GM21528 (cell line): ENCODE results near the gene TIAM1.

Experiments
- ATAC-seq: cut with Tn5 transposase; IDR thresholded peaks from one replicate; pipeline ENCODE4 v1.9.1; 2021; ENCODE audit warnings: mild to moderate bottlenecking, moderate library complexity; ENCODE audit not compliant: unreplicated experiment, low FRiP score

Gene TIAM1

DNA sequence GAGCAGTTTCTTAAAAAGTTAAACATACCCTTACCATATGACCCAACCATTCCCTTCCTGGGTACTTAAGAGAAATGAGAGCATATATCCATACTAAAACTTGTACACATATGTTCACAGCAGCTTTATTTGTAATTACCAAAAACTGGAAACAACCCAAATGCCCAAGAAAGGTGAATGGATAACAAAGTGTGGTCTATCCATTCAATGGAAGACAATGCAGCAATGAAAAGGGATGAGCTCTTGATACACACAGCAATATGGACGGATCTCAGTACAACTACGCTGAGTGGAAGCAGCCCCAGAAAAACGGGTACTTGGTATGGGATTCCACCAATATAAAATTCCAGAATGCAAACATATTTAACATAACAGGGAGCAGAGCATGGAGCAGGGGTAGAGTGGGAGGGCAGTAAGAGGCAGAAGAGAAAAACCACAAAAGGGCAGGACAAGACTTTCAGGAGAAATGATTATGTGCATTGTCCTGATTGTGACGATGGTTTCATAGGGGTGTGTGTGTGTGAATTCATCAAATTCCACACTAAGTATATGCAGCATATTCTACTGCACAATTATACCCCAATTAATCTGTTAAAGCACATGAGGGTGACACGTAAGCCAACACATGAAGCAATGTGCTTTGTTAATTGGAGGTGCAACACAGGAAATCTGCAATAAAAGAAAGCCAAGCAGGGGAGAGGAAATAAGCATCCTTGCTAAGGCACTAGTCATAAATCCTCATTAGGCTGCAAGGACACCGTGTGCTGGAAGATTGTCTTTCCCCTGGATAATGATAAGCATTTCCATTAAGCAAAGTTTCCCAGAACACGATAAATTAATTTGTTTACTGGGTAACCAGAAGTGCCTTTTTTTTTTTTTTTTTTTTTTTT lies 192.7 kb downstream of the TIAM1 start:
- ATAC-seq = no peak

DNA sequence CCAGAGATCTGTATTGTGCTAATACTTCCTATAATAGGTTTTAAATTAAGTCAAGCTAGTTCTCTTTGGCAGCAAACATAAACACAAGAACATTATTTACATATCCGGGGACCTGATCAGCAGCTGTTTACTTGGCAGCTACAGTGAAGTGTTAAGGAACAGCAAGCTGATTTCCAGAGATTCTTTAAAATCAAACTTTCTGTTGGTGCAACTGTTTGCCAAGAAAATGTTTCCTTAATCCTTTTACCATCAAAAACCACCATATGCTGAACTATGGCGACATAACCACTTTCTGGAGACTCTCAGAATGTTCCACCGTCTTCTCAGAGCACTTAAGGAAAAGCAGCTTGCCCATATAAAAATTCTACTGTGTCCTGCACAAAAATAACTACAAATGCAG lies 198.8 kb downstream of the TIAM1 start:
- ATAC-seq = no peak

DNA sequence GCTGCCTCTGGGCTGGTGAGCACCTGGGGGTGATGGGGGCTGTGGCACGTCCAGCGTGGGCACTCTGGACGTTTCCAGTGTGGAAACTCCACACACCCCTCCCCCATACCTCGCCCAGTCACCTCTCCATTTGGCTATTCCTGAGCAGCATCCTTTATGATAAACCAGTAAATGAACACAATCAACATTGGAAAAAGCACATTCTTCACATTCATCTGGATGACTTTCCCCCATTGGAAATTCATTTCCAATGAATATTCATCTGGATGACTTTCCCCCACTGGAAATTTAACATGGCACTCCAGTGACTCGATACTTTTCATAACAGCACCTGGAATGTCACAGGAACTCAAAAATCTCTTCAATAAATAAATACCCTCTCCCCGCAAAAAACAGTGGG lies 201.0 kb downstream of the TIAM1 start:
- no peak for ATAC-seq

DNA sequence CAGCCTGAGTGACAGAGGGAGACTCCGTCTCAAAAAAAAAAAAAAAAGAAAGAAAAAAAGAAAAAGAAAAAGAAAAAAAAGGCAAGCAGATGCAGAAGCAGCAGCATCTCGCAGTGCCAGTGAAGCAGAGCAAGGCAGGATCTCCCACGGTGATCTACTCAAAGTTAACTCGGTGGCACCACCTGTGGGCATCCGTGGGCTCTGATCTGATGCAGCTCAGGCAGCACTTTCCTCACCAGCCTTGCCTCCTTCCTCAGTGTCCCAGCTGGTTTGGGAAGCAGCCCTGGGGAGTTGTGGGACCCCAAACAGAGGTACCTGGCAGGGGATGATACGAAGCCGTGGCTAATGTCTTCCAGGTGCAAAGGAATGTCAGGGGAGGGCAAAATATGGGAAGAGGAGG lies 201.5 kb downstream of the TIAM1 start:
- no peak for ATAC-seq

DNA sequence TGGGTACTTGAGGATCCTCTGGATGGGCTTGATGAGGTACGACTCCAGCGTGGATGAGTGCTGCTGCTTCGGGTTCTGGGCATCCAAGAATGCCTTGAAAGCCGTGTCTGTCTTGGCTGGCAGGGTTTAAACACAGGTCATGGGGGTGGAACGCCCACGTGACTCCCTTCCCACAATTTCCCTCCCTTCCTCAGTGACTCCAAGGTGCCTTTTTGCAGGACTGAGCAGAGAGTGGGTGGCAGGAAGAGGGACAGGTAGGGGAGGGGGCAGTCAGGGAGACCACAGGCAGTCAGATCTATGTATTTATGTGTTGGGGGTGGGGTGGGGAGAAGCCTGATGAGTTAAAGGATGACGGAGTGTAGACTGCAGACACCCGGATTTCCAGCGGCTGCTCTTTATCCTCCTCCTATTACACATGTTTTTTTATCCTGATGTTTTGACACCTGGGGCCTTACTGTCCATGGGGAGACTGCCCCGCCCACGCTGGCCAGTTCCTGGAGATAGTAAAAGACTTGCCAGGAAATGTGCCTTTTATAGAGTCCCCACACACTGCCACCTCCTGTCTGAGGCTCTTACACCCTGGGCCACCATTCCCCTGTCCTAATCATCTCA lies 202.6 kb downstream of the TIAM1 start:
- ATAC-seq = no peak

DNA sequence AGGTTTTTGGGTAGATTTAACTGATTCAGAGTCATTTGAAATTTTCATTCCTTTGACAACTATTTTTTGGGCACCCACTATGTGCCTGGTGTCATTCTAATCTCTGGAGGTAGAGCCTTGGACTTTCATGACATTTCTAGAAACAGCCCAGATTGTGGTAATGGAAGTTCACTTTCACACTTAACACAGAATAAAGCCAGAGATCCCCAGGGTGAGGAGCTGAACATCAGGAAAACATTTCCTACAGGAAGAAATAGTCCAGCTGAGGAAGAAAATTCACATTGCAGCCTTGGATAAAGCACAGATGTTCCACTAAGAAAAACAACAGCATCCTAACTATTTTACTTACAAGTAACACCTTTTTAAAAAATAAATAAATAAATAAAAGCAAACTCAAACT lies 203.4 kb downstream of the TIAM1 start:
- ATAC-seq = no peak

DNA sequence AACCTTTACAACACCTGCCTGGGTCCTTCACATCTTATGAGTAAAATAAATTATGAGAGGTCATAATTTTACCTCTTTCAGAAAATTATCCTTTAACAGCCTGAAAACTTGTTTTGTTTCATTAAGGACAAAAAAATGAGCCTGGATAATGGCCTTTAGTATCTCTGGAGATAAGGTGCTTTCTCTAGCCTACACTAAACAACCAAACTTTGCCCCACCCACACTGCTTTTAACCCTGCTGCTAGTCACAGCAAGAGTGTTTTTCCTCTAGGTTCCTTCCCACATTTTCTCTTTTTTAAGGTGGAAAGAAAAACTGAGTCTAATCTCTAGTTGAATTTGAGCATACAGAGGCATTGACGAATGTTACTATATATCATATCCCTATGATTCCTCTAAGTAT lies 204.0 kb downstream of the TIAM1 start:
- no peak for ATAC-seq

DNA sequence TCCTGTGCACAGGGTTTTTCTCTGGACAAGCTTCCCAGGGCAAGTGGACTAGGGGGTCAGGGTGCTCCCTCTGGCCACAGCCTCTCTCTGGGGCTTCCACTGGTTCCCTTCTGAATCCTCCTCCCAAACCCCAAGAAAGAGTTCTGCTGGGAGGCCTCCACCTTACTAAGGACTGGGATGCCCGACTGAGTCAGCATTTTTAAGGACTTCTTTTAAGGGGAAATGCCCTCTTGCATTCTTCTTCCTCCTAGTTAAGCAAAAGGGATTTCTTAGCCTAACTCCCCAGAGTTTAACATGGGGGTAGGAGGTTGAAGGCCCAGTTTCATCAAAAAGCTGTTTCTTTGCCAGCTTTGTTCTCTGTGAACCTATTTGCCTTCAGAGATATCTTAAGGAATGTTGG lies 206.1 kb downstream of the TIAM1 start:
- no peak for ATAC-seq

DNA sequence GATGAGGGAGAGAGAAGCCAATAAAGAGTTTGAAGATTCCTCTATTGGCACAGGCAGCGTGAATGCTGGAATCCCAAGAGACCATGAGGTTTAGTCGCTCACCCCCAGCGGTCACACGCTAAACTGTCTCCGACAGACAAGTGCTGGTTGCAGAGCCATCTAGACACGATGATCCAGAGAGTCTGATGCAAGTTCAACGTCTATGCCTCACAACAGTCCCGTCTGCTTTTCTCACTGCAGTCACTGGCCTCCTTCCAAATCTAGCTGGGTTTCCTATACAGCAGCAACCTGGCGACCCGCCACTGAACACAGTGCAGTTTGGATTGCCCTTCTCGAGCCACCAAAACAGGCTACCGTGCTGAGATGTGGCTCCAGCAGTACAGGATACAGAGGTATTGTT lies 207.2 kb downstream of the TIAM1 start:
- peak; percentile 51 for ATAC-seq

DNA sequence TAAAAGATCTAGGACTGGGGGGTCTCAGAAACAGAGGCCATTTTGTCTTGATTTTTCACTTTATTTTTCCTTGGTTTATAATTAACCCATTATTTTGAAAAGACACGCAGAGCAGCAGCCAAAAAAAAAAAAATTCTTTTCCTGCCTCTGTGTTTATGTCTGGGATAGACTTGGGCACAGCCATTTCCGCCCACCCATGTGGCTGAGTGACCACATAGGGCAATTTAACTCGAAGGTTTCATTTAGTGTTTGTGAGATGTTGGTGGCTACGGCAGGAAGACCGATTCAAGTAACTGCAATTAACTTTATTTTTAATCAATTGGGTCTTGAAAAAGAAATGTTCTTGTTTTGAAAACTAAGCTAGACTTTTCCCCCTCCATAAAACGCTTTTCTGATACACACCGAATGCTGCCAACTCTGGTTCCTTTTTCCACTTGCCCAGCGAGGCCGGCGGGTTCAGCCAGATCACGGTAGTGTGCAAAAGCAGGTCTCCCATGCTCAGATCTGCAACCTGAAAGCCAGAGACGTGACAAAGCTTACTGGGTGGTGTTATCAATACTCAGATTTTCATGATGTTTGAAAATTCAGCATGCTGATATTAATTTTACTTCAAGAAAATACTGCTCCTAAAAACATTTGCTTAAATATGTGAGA lies 208.4 kb downstream of the TIAM1 start:
- no peak for ATAC-seq

DNA sequence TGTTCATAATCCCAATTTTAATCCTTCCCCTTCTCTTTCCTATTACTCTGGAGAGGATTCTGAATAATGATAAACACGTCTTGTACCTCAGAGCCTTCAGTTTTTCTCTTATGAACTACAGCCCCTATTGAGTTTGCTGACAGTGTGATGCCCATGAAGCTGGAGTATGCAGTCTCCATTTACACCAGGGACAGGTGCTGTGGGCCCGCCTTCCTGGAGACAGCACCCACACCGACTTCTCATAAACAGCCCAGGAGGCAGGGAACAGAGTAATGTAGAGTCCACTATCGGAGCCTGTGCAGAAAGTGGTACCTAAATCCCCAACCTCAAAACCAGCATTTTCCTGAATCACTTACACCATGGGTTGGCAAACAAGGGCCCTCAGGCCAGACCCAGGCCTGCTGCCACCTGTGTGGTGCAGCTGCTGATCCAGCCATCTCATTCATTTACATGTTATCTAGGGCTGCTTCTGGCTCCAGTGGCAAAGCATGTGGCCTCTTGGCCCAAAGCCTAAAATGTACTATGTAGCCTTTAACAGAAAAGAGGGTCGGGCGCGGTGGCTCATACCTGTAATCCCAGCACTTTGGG lies 210.7 kb downstream of the TIAM1 start:
- ATAC-seq = peak; percentile 10

DNA sequence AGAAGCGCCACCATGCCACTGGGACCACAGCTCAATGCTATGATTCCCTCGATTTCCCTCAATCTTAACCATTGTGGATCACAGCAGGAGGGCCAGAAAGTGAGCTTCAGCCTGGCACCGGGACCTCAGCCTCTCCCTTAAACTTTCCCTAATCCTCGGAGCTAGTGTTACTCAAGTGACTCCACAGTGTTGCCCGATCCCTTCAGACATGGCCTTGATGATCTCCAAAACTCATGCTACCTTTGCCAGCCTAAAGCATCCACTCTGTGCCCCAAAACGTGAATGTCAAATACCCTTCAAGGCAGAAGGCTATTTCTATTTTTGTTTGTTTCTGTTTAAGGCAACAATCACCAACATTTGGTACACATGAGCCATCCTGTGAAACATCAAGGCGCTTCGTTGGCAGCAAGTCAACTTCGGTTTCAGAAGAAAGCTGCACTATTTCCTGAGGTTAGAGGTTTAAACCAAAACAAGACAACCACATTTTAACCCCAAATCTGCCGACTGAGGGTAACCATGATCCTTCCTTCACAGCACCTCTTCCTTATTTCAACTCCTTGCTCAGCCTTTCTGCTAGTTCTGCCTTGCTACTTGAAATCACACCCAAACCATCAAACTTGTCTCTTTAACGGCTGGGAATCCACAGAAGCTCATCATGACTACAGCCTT lies 211.4 kb downstream of the TIAM1 start:
- ATAC-seq = peak; percentile 69

DNA sequence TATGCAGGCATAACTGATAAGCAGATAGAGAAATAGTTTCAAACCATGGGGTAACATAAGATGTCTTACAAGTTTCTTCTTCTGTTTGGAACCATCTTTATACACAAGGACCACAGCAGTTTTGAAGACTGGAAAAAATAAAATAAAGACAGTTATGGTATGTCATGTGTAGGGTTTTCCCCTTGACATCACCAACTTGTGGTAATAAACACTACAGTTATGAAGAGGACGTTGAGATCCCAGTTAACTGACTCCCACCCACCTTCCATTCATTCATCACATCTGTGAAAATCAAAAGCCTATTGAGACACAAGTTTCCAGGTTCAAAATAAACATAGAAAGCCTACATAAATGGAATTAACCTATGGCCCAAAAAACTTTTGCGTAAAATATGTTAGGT lies 213.2 kb downstream of the TIAM1 start:
- no peak for ATAC-seq

DNA sequence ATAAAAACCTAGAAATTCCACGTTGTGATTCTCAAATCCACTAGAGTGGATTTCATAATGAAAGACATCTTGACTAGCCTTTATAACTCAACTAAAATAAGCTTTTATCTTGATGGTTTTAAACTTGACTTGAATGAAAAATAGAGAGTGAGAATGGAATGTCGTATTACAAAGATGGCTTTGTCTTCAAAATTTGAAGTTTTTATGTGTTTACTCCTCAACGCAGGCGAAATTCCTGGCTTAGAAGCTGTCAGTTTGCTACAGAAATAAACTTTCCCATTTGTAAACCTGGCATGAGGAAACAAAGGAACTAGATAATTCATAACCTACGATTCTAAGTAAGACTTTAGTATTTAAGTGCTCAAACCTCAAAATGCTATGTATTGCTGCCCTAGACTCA lies 215.8 kb downstream of the TIAM1 start:
- no peak for ATAC-seq

DNA sequence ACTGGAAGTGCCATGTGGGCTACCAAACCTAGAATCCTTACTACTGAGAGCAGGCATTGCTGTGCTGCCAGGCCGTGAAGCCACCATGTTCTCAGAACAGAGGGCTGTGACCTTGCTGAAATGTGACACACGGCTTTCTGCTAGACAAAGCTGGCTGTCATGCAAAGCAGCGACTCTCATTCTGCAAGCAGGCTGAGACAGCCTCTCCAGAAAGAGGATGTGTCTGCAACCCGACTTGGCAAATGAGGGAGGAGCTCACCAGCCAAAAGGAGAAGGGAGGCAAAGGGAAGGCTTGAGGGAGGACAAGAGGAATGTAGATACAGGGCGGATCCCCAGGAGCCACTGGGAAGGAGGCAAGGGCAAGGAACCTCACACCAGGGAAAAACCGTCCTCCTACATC lies 220.1 kb downstream of the TIAM1 start:
- no peak for ATAC-seq

DNA sequence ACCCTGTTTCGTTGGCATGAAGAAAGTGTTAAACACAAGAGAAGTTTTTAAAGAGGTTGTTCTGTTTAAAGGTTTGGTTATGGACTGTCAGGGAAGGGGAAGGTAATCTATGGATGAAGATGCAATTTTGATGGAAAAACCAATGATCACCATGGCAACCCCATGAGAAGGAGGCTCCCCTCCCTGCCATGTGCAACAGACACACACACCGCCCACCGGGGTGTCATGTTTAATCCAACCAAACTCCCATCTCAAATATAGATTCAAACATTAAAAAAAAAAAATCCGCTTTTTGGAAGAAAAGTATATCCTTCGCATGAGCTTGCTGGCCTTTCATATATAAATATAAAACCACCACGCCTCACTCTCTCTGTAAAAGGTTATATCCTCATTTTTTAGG lies 224.9 kb downstream of the TIAM1 start:
- no peak for ATAC-seq

DNA sequence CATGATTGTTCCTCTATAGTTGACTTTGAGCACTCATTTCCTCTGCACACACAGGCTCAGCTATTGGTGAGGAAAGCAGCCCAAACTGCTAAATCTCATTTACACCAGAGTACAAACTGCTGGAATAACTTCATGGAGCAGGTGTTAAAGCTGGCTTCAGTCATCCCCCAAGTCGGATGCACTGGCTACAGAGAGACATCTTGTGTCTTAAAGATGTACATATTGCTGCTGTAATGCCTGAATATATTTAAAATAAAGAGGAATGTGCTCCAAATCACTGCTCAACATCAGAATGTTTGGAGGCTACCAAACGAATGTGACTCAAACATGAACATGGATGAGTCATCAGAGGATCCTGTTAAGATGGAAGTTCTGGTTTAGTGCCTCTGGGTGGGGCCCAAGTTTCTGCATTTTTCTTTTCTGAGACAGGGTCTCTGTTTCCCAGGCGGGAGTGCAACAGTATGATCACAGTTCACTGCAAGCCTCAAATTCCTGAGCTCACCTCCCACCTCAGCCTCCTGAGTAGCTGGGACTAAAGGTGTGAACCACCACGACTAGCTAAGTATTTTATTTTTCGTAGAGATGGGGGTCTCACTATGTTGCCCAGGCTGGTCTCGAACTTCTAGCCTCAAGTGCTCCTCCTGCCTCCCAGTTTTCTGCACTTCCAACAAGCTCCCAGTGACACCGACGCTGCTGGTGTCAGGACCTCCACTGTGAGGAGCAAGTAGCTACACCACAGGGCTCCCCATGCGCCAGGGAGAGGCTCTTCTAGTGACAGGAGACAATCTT lies 226.7 kb downstream of the TIAM1 start:
- no peak for ATAC-seq

DNA sequence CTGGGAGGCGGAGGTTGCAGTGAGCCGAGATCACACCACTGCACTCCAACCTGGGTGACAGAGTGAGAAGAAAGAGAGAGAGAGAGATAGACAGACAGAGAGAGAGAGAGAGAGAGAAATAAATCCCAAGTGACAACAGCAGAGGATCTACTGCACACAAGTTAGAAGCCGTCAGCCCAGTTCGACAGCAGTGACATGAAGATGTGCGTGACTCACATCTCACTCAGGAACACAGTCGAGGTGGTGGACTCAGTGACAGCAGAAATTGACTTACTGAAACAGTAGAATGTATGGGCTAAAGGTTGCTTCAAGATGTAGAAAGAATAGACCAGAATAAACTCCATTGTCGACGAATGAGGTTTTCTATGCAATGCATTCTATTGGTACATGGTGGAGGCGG lies 228.8 kb downstream of the TIAM1 start:
- no peak for ATAC-seq

DNA sequence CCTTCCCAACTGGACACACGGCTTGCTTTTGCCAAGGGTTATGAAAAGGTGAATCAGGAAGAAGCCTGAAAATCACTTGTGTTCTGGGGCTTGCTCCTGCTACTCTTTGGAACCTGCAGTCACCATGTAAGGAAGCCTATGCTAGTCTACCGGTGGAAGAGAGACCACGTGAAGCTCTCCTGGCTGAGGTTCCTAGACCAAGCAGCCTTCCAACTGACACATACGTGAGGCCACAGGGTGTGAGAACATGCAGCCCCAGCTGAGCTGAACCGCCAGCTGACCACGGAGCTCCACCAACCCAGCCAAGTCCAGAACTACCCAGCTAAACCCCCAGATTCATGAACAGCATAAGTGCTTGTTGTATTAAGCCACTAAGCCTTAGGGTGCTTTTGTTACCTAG lies 233.0 kb downstream of the TIAM1 start:
- no peak for ATAC-seq

DNA sequence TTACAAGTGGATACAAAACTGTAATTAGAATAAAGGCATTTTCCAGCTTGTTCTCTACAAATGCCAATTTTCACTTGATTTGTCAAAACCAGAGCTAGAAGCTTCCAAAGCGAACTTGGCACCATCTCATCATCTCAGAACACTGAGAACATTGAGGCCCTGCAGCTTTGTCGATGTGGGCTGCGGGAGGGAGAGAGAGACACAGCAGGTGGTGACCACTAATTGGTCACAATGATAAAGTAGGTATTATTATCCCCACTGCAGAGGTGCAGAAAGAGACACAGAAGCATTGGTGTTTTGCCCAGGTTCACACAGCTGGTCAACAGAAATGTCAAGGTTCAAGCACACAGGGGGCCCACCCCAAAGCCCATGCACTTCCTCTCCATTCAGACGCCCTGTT lies 233.6 kb downstream of the TIAM1 start:
- no peak for ATAC-seq
